ENCODE results near the gene FEM1A.

Gene FEM1A

GRCh38 chr19:4847190-4847973 is 55.8 kb downstream of the FEM1A start:
- no peak overlapping the region for H3K27ac ChIP-seq
- H3K9me3 ChIP-seq, result no peaks in the 10 kb centered on the region
- H3K36me3 ChIP-seq, result peaks cover 100% of the 10 kb centered on the region
- no peak overlapping the region for H3K4me3 ChIP-seq (ENCODE audit: low read depth in 1 of 2, low read length in 1 of 2)
- no peak for TF ChIP-seq CTCF (IDR thresholded peaks at IDR 0.05)
- H3K4me1 ChIP-seq (ENCODE audit: control insufficient read depth in 1 of 2, insufficient read depth in 1 of 2, low read depth in 1 of 2, low read length in 1 of 2), result no peaks in the 10 kb centered on the region
- H3K27me3 ChIP-seq, result no peaks in the 10 kb centered on the region

- H3K9me3 ChIP-seq, result no peaks in the 10 kb centered on the region
- H3K4me1 ChIP-seq (ENCODE audit: control insufficient read depth in 1 of 2, insufficient read depth in 1 of 2, low read depth in 1 of 2, low read length in 1 of 2), result no peaks in the 10 kb centered on the region
- TF ChIP-seq CTCF (IDR thresholded peaks at IDR 0.05), result no peak
- H3K4me3 ChIP-seq (ENCODE audit: low read depth in 1 of 2, low read length in 1 of 2), result no peak overlapping the region
- H3K27ac ChIP-seq, result no peak overlapping the region
- H3K27me3 ChIP-seq, result no peaks in the 10 kb centered on the region
- H3K36me3 ChIP-seq, result peaks cover 97% of the 10 kb centered on the region
Observed at GRCh38 chr19:4849019-4849418, 57.5 kb downstream of the FEM1A start.
